ENCODE results near the gene ARHGDIB. TPM values are rescaled to one million over a fixed set of nuclear protein-coding genes. Genes with fewer than 3 reads are reported as not detected.

The ARHGDIB gene
- 100 to 1,000 TPM; 128 to 259 (median 205) TPM for total RNA-seq

GRCh38 chr12:14961466-14962152, at the start of gene ARHGDIB:
TSS of gene ARHGDIB (minus strand) at chr12:14961601. CDS start at chr12:14950712, 10,889 bp downstream.
- no peak for DNase-seq (ENCODE audit: low spot score)
- ATAC-seq (ENCODE audit: low FRiP score): peak; percentile 22
- TF ChIP-seq, protein P1, sequence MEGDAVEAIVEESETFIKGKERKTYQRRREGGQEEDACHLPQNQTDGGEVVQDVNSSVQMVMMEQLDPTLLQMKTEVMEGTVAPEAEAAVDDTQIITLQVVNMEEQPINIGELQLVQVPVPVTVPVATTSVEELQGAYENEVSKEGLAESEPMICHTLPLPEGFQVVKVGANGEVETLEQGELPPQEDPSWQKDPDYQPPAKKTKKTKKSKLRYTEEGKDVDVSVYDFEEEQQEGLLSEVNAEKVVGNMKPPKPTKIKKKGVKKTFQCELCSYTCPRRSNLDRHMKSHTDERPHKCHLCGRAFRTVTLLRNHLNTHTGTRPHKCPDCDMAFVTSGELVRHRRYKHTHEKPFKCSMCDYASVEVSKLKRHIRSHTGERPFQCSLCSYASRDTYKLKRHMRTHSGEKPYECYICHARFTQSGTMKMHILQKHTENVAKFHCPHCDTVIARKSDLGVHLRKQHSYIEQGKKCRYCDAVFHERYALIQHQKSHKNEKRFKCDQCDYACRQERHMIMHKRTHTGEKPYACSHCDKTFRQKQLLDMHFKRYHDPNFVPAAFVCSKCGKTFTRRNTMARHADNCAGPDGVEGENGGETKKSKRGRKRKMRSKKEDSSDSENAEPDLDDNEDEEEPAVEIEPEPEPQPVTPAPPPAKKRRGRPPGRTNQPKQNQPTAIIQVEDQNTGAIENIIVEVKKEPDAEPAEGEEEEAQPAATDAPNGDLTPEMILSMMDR (IDR thresholded peaks at IDR 0.05): no peak

DNA sequence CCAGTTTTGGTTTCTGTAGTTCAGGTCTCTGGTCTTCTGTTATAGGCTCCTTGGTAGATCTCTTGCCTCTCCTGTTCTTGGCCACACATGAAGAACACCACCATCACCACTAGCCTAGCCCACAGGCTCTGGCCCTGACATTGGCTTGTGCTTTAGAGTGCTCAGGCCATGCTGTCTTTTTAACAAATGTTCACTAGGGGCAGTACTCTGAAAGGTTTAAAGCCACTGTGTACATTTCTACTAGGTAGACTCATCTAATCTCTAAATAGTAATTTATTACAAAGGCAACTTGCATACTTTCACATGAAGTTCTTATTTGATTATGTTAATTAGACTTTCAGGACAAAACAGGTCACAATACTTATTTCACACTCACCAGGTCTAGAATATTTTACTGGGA, 49.8 kb upstream of the ARHGDIB start:
- ATAC-seq (ENCODE audit: low FRiP score): no peak
- no peak for DNase-seq (ENCODE audit: low spot score)
- TF ChIP-seq, protein P1 (IDR thresholded peaks at IDR 0.05): no peak

GRCh38 chr12:15007551-15007950, 46.1 kb upstream of the ARHGDIB start:
- TF ChIP-seq, protein P1 (IDR thresholded peaks at IDR 0.05): no peak
- ATAC-seq (ENCODE audit: low FRiP score) (no peak), DNase-seq (ENCODE audit: low spot score) (no peak)

- DNase-seq (ENCODE audit: low spot score) (no peak), ATAC-seq (ENCODE audit: low FRiP score) (no peak)
- TF ChIP-seq, protein P1 (IDR thresholded peaks at IDR 0.05): no peak
These were observed 43.7 kb upstream of the ARHGDIB start for GRCh38 chr12:15005064-15005463.

DNA sequence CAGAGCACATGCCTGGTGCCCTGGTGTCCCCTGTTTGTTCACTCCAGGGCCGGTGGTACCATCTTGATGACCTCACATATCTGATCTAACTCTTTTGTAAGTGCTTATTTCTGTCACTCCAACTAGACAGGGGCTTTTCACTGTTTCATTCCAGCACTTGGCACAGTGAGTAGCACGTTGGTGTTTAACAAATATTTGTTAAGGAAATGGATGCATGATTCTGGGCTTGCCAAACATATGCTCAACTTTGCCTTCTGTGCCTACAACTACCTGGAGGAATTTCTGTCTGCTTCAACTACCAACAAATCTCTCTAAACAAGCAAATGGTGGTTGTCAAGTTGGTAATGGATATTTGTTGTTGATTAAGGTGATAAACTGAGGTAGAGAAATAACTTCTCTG, 43.0 kb upstream of the ARHGDIB start:
- DNase-seq (ENCODE audit: low spot score) (no peak), ATAC-seq (ENCODE audit: low FRiP score) (no peak)
- TF ChIP-seq, protein P1 (IDR thresholded peaks at IDR 0.05): no peak

- ATAC-seq (ENCODE audit: low FRiP score) (peak; percentile 77), DNase-seq (ENCODE audit: low spot score) (no peak)
- TF ChIP-seq, protein P1 (IDR thresholded peaks at IDR 0.05): no peak
These were observed 40.5 kb upstream of the ARHGDIB start for GRCh38 chr12:15001733-15002382.

DNA sequence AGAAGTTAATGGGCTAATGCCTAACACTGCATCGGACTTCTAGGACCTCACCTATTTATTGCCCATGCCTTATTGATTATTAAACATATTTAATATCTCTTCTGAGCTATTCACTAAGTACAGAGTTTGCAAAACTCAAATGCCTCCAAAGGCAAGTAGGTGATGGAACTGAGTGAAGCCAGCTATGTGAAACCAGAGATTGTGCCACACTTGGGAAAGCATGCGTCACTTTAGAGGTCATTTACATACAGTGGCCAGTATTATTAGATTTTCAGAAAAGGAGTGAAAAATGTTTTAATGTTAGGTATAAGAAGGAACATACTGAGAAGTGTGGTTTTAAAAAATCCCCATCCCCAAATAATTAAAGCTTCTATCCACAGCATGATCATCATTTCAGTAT, 39.2 kb upstream of the ARHGDIB start:
- TF ChIP-seq, protein P1 (IDR thresholded peaks at IDR 0.05): no peak
- ATAC-seq (ENCODE audit: low FRiP score) (no peak), DNase-seq (ENCODE audit: low spot score) (no peak)

Data from omental fat pad (tissue), 4 donors.